Measurements from ENCODE around the gene SYDE1. TPM values are rescaled to one million over a fixed set of nuclear protein-coding genes. Genes with fewer than 3 reads are reported as not detected.

SYDE1 gene
- total and polyA plus RNA-seq, 9 donors: 9.4 to 61.9 (median 31.2) TPM

- H3K4me1 ChIP-seq (ENCODE audit: insufficient read depth): no peaks in the 10 kb centered on the region
- no peak for TF ChIP-seq EP300 (IDR thresholded peaks at IDR 0.05)
- H3K27ac ChIP-seq: no peak overlapping the region
- 95 to 100% (median 96%) methylated on average over 3 of the region's 3 CpGs for WGBS, 3 donors
- H3K27me3 ChIP-seq: no peaks in the 10 kb centered on the region
- intact Hi-C loops (cut with DNase I): no loop called here
- no peaks in the 10 kb centered on the region for H3K9me3 ChIP-seq
- no peak for DNase-seq
- no peaks in the 10 kb centered on the region for H3K36me3 ChIP-seq
- no peak overlapping the region for H3K4me3 ChIP-seq
These were observed 2.2 kb upstream of the SYDE1 start for GRCh38 chr19:15105044-15105443.

GRCh38 chr19:15108145-15108844 lies 1.1 kb downstream of the SYDE1 start:
- intact Hi-C loops (cut with DNase I): no loop called here
- 31 to 42% (median 33%) methylated on average over 10 of the region's 10 CpGs for WGBS, 3 donors
- TF ChIP-seq POLR2A (IDR thresholded peaks at IDR 0.05) (no peak), EP300 (IDR thresholded peaks at IDR 0.05) (no peak), CTCF (IDR thresholded peaks at IDR 0.05) (no peak)
- no peaks in the 10 kb centered on the region for H3K36me3 ChIP-seq
- no peaks in the 10 kb centered on the region for H3K9me3 ChIP-seq
- H3K27ac ChIP-seq: peak overlapping the region; percentile 81 to 82
- peak overlapping the region; percentile 91 for H3K4me3 ChIP-seq
- no peak for DNase-seq
- H3K27me3 ChIP-seq: no peaks in the 10 kb centered on the region
- no peaks in the 10 kb centered on the region for H3K4me1 ChIP-seq (ENCODE audit: insufficient read depth)

GRCh38 chr19:15108845-15109767 lies 1.9 kb downstream of the SYDE1 start:
- H3K4me1 ChIP-seq (ENCODE audit: insufficient read depth): no peaks in the 10 kb centered on the region
- H3K9me3 ChIP-seq: no peaks in the 10 kb centered on the region
- intact Hi-C loops (cut with DNase I): no loop called here
- H3K36me3 ChIP-seq: no peaks in the 10 kb centered on the region
- 79 to 81% (median 81%) methylated on average over 11 to 21 of the region's 21 CpGs for WGBS, 3 donors
- no peak for DNase-seq
- no peak for TF ChIP-seq POLR2A (IDR thresholded peaks at IDR 0.05)
- TF ChIP-seq EP300 (IDR thresholded peaks at IDR 0.05): no peak
- TF ChIP-seq CTCF (IDR thresholded peaks at IDR 0.05): no peak
- H3K27ac ChIP-seq: peak overlapping the region in 1 of 2 donors; percentile 82
- H3K4me3 ChIP-seq: no peak overlapping the region
- H3K27me3 ChIP-seq: no peaks in the 10 kb centered on the region

GRCh38 chr19:15109768-15110417 lies 2.7 kb downstream of the SYDE1 start:
- Histone ChIP-seq H3K36me3 (no peaks in the 10 kb centered on the region), H3K4me3 (no peak overlapping the region), H3K4me1 (ENCODE audit: insufficient read depth) (no peaks in the 10 kb centered on the region), H3K9me3 (no peaks in the 10 kb centered on the region), H3K27ac (no peak overlapping the region), H3K27me3 (no peaks in the 10 kb centered on the region)
- no peak for DNase-seq
- WGBS, 3 donors: 84 to 88% (median 87%) methylated on average over 41 to 49 of the region's 49 CpGs
- intact Hi-C loops (cut with DNase I): loop anchor here in 1 of 4 donors (10.0 kb wide), 2 partner anchors 145 to 1005 kb away; partner anchors contain the start of gene RAB8A
- no peak for TF ChIP-seq CTCF (IDR thresholded peaks at IDR 0.05)
- no peak for TF ChIP-seq POLR2A (IDR thresholded peaks at IDR 0.05)
- TF ChIP-seq EP300 (IDR thresholded peaks at IDR 0.05): no peak
